Measurements from ENCODE around the gene PDGFRB.

PDGFRB gene

GRCh38 chr5:150186137-150186536 lies 30.5 kb upstream of the PDGFRB start:
- DNase-seq (ENCODE audit: low read depth), result no peak
- TF ChIP-seq MAX (IDR thresholded peaks at IDR 0.05; ENCODE audit: low read depth, low read length) (no peak), CTCF (IDR thresholded peaks at IDR 0.05; ENCODE audit: low read depth, low read length) (no peak), MYC (IDR thresholded peaks at IDR 0.05; ENCODE audit: low read depth, low read length) (no peak), POLR2A (IDR thresholded peaks at IDR 0.05; ENCODE audit: extremely low read depth, insufficient read length) (no peak)
- H3K4me3 ChIP-seq (ENCODE audit: low read depth, low read length), result no peak overlapping the region

GRCh38 chr5:150184990-150185912 lies 29.6 kb upstream of the PDGFRB start:
- H3K4me3 ChIP-seq (ENCODE audit: low read depth, low read length), result no peak overlapping the region
- DNase-seq (ENCODE audit: low read depth), result peak; percentile 42
- TF ChIP-seq MAX (IDR thresholded peaks at IDR 0.05; ENCODE audit: low read depth, low read length) (no peak), CTCF (IDR thresholded peaks at IDR 0.05; ENCODE audit: low read depth, low read length) (no peak), MYC (IDR thresholded peaks at IDR 0.05; ENCODE audit: low read depth, low read length) (no peak), POLR2A (IDR thresholded peaks at IDR 0.05; ENCODE audit: extremely low read depth, insufficient read length) (no peak)

DNA sequence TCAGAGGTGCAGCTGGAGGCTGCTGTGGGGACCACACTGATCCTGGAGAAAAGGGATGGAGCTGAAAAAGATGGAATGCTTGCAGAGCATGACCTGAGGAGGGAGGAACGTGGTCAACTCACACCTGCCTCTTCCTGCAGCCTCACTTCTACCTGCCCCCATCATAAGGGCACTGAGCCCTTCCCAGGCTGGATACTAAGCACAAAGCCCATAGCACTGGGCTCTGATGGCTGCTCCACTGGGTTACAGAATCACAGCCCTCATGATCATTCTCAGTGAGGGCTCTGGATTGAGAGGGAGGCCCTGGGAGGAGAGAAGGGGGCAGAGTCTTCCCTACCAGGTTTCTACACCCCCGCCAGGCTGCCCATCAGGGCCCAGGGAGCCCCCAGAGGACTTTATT lies 28.4 kb upstream of the PDGFRB start:
- no peak for DNase-seq (ENCODE audit: low read depth)
- no peak overlapping the region for H3K4me3 ChIP-seq (ENCODE audit: low read depth, low read length)
- no peak for TF ChIP-seq MYC (IDR thresholded peaks at IDR 0.05; ENCODE audit: low read depth, low read length)
- no peak for TF ChIP-seq CTCF (IDR thresholded peaks at IDR 0.05; ENCODE audit: low read depth, low read length)
- TF ChIP-seq MAX (IDR thresholded peaks at IDR 0.05; ENCODE audit: low read depth, low read length), result no peak
- no peak for TF ChIP-seq POLR2A (IDR thresholded peaks at IDR 0.05; ENCODE audit: extremely low read depth, insufficient read length)

DNA sequence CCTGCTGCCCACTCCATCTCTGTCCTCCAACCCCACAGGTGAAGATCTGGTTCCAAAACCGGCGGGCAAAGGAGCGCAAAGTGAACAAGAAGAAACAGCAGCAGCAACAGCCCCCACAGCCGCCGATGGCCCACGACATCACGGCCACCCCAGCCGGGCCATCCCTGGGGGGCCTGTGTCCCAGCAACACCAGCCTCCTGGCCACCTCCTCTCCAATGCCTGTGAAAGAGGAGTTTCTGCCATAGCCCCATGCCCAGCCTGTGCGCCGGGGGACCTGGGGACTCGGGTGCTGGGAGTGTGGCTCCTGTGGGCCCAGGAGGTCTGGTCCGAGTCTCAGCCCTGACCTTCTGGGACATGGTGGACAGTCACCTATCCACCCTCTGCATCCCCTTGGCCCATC lies 27.8 kb upstream of the PDGFRB start:
- DNase-seq (ENCODE audit: low read depth), result no peak
- H3K4me3 ChIP-seq (ENCODE audit: low read depth, low read length), result no peak overlapping the region
- TF ChIP-seq CTCF (IDR thresholded peaks at IDR 0.05; ENCODE audit: low read depth, low read length), result no peak
- TF ChIP-seq MYC (IDR thresholded peaks at IDR 0.05; ENCODE audit: low read depth, low read length), result no peak
- TF ChIP-seq POLR2A (IDR thresholded peaks at IDR 0.05; ENCODE audit: extremely low read depth, insufficient read length), result no peak
- no peak for TF ChIP-seq MAX (IDR thresholded peaks at IDR 0.05; ENCODE audit: low read depth, low read length)

- DNase-seq (ENCODE audit: low read depth), result no peak
- H3K4me3 ChIP-seq (ENCODE audit: low read depth, low read length), result no peak overlapping the region
- TF ChIP-seq MYC (IDR thresholded peaks at IDR 0.05; ENCODE audit: low read depth, low read length) (no peak), CTCF (IDR thresholded peaks at IDR 0.05; ENCODE audit: low read depth, low read length) (no peak), POLR2A (IDR thresholded peaks at IDR 0.05; ENCODE audit: extremely low read depth, insufficient read length) (no peak), MAX (IDR thresholded peaks at IDR 0.05; ENCODE audit: low read depth, low read length) (no peak)
Measured at GRCh38 chr5:150182774-150183173, 27.1 kb upstream of the PDGFRB start.
